DND-41 (cell line): ENCODE data around the gene GGT5.
"Not testable (repeated sequence)": the region's sequence is repeated elsewhere in the genome, so short reads cannot be mapped to it uniquely, and the experiment has no call there.

Source experiments
- CTCF ChIP-seq: IDR thresholded peaks from 2 replicates; pipeline ENCODE4 v1.5.1; 2012; ENCODE audit warnings: borderline replicate concordance, low read length, moderate library complexity, mild to moderate bottlenecking; ENCODE audit not compliant: poor library complexity, severe bottlenecking; ENCODE audit errors: extremely low read depth
- EZH2 ChIP-seq: IDR thresholded peaks from 3 replicates; pipeline ENCODE4 v1.6.1; 2012; ENCODE audit warnings: borderline replicate concordance, low read depth, mild to moderate bottlenecking, moderate library complexity, low read length, inconsistent platforms; ENCODE audit not compliant: severe bottlenecking

DNA sequence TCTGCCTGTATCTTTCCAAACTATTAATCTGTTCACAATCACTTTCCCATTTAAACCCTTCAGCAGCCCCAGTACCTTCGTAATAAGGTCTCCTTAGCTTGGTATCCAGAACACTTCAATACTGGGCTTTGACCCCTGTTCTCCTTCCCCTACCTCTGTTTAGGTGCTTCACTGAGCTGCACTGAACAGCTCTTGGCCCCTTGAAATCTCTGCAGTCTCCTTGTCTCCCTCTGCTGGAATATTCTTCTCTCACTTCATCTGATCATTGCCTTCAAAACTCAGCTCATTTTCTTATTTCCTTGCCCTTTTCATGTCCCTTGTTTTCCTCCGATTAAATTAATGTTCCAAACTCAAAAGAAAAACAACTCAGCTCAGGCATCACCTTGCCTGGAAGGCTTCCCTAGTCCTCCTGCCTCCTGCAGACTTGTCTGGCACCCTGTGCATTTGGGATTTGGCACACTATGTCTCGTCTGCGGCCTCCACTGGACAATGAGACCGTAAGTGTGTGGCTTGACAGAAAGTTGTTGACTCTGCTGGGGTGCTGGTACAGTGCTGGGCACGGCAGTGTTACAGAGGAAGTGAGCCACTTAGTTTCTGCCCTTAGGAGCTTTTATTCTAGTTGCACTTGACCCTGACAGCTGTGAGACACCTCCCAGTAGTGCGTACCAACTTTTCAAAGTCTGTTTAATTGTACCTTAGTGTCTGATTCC lies 30.0 kb upstream of the GGT5 start:
- not testable (repeated sequence) for TF ChIP-seq EZH2
- TF ChIP-seq CTCF = peak; percentile 17
